ENCODE results near the gene TUFT1. TPM values are rescaled to one million over a fixed set of nuclear protein-coding genes. Genes with fewer than 3 reads are reported as not detected.

Gene TUFT1
- polyA plus RNA-seq, 3 donors: 1.5 to 1.7 (median 1.6) TPM

- Histone ChIP-seq H3K27ac (ENCODE audit: low read depth in 1 of 2, low read length in 2 of 2) (no peak overlapping the region), H3K4me3 (replicated peaks in 1 of 3; ENCODE audit: low read depth in 2 of 3, low read length in 3 of 3) (no peak overlapping the region), H3K27me3 (ENCODE audit: control insufficient read depth in 2 of 2, insufficient read depth in 2 of 2, low read length in 2 of 2) (no peaks in the 10 kb centered on the region), H3K36me3 (replicated peaks in 1 of 2; ENCODE audit: control insufficient read depth in 1 of 2, insufficient read depth in 2 of 2, low read length in 2 of 2) (no peaks in the 10 kb centered on the region), H3K9ac (ENCODE audit: insufficient read depth, low read length, poor library complexity, severe bottlenecking) (no peak overlapping the region), H3K9me3 (replicated peaks in 1 of 2; ENCODE audit: control insufficient read depth in 1 of 2, insufficient read depth in 1 of 2, low read length in 2 of 2) (peaks cover 0 to 5% of the 10 kb centered on the region in 2 donors), H3K4me1 (ENCODE audit: control insufficient read depth in 1 of 2, insufficient read depth in 2 of 2, low read length in 2 of 2) (no peaks in the 10 kb centered on the region), H3K4me2 (replicated peaks; ENCODE audit: extremely low read depth, low read length, poor library complexity, severe bottlenecking) (no peak overlapping the region), H4K20me1 (ENCODE audit: insufficient read depth, low read length) (no peaks in the 10 kb centered on the region), H3K79me2 (ENCODE audit: insufficient read depth, low read length) (no peaks in the 10 kb centered on the region), H2AFZ (ENCODE audit: insufficient read depth, low read depth, low read length, poor library complexity, severe bottlenecking) (no peak overlapping the region)
- intact Hi-C loops (cut with micrococcal nuclease): no loop called here
- Mint-ChIP-seq H3K4me1 (peaks cover 3% of the 10 kb centered on the region), H3K4me3 (no peak overlapping the region), H3K36me3 (peaks cover 0 to 2% of the 10 kb centered on the region in 2 donors), H3K9me3 (peaks cover under 1 to 4% (median 3%) of the 10 kb centered on the region in 7 donors), H3K27me3 (ENCODE audit: low read depth in 3 of 3) (peaks cover 2 to 7% (median 6%) of the 10 kb centered on the region in 3 donors), H3K27ac (no peak overlapping the region)
- TF ChIP-seq, protein P1, sequence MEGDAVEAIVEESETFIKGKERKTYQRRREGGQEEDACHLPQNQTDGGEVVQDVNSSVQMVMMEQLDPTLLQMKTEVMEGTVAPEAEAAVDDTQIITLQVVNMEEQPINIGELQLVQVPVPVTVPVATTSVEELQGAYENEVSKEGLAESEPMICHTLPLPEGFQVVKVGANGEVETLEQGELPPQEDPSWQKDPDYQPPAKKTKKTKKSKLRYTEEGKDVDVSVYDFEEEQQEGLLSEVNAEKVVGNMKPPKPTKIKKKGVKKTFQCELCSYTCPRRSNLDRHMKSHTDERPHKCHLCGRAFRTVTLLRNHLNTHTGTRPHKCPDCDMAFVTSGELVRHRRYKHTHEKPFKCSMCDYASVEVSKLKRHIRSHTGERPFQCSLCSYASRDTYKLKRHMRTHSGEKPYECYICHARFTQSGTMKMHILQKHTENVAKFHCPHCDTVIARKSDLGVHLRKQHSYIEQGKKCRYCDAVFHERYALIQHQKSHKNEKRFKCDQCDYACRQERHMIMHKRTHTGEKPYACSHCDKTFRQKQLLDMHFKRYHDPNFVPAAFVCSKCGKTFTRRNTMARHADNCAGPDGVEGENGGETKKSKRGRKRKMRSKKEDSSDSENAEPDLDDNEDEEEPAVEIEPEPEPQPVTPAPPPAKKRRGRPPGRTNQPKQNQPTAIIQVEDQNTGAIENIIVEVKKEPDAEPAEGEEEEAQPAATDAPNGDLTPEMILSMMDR (IDR thresholded peaks at IDR 0.05): no peak
- WGBS (ENCODE audit: insufficient coverage): no CpG with 5 or more reads among the region's 1 CpG
- no peak for DNase-seq
Observed at GRCh38 chr1:151585622-151586021, 45.5 kb downstream of the TUFT1 start.

- Histone ChIP-seq H3K36me3 (replicated peaks in 1 of 2; ENCODE audit: control insufficient read depth in 1 of 2, insufficient read depth in 2 of 2, low read length in 2 of 2) (no peaks in the 10 kb centered on the region), H3K4me2 (replicated peaks; ENCODE audit: extremely low read depth, low read length, poor library complexity, severe bottlenecking) (no peak overlapping the region), H3K4me1 (ENCODE audit: control insufficient read depth in 1 of 2, insufficient read depth in 2 of 2, low read length in 2 of 2) (peaks cover 6 to 14% of the 10 kb centered on the region in 2 donors), H3K4me3 (replicated peaks in 1 of 3; ENCODE audit: low read depth in 2 of 3, low read length in 3 of 3) (no peak overlapping the region), H3K9ac (ENCODE audit: insufficient read depth, low read length, poor library complexity, severe bottlenecking) (no peak overlapping the region), H3K79me2 (ENCODE audit: insufficient read depth, low read length) (no peaks in the 10 kb centered on the region), H3K27ac (ENCODE audit: low read depth in 1 of 2, low read length in 2 of 2) (no peak overlapping the region), H3K27me3 (ENCODE audit: control insufficient read depth in 2 of 2, insufficient read depth in 2 of 2, low read length in 2 of 2) (no peaks in the 10 kb centered on the region), H2AFZ (ENCODE audit: insufficient read depth, low read depth, low read length, poor library complexity, severe bottlenecking) (no peak overlapping the region), H4K20me1 (ENCODE audit: insufficient read depth, low read length) (no peaks in the 10 kb centered on the region), H3K9me3 (replicated peaks in 1 of 2; ENCODE audit: control insufficient read depth in 1 of 2, insufficient read depth in 1 of 2, low read length in 2 of 2) (peaks cover 8 to 13% of the 10 kb centered on the region in 2 donors)
- Mint-ChIP-seq H3K27me3 (ENCODE audit: low read depth in 3 of 3) (peaks cover 0 to 2% (median 1%) of the 10 kb centered on the region in 3 donors), H3K27ac (no peak overlapping the region), H3K9me3 (peaks cover 10 to 14% (median 13%) of the 10 kb centered on the region in 7 donors), H3K4me3 (no peak overlapping the region), H3K4me1 (peaks cover 11% of the 10 kb centered on the region), H3K36me3 (peaks cover 3% of the 10 kb centered on the region in 2 donors)
- TF ChIP-seq, protein P1 (IDR thresholded peaks at IDR 0.05): no peak
- intact Hi-C loops (cut with micrococcal nuclease): no loop called here
- no peak for DNase-seq
- WGBS (ENCODE audit: insufficient coverage): 100% methylated on average over 1 of the region's 3 CpGs
Observed at GRCh38 chr1:151590961-151591360, 50.9 kb downstream of the TUFT1 start.

Data from CD14-positive monocyte (primary cell).